ENCODE results near the gene OR2V1.
"Not testable (repeated sequence)": the region's sequence is repeated elsewhere in the genome, so short reads cannot be mapped to it uniquely, and the experiment has no call there.

The OR2V1 gene

DNA sequence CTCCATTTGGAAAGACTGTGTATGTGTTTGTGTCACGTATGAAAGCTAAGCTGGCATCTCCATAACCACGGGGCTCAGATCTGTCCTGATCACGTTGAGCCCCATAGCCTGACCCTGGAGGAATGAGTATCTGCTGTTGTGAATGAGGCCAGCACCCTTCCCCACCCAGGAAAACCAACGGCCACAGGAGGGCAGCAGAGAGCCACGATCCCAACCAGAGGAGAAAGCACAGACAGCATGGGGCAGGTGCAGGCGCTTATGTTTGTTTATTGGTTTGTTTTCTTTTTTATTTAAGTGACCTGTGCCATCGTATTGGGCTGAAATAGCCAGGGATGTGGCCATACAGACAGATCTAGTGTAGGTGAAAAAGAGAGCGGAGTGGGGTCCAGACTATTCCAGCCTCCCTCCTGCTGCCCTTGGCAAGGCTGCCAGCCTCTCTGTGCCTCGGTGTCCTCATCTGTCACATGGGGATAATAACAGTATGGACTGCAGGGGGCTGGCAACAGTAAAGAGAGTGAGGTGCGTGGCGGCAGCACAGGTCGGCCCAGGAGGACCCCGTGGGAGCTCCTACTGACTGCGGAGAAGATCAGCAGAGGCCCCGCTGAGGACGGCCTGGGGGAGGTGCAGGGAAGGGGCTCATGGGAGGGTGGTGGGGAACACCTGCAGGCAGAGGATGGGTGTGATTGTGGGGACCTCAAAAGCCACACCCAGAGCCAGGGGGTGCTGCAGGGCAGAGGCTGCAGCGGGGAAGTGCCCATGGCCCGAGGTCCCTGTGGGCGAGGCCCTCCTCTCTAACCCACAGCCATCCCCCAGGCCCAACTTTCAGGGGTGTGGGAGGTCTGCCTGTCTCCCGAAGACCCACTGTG, 28.6 kb upstream of the OR2V1 start:
- peak; percentile 95 for DNase-seq

DNA sequence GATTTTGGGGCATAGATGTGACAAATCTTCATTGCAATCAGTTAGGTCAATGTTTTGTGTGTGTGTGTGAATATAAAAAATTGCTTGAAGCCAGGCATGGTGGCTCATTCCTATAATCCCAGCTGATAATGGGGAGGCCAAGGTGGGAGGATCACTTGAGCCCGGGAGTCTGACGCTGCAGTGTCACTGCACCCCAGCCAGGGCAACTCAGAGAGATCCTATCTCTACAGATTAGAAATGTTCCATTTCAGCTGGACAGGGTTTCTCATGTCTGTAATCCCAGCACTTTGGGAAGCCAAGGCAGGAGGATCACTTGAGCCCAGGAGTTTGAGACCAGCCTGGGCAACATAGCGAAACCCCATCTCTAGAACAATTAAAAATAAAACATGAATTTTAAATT, 27.9 kb upstream of the OR2V1 start:
- no peak for DNase-seq

DNA sequence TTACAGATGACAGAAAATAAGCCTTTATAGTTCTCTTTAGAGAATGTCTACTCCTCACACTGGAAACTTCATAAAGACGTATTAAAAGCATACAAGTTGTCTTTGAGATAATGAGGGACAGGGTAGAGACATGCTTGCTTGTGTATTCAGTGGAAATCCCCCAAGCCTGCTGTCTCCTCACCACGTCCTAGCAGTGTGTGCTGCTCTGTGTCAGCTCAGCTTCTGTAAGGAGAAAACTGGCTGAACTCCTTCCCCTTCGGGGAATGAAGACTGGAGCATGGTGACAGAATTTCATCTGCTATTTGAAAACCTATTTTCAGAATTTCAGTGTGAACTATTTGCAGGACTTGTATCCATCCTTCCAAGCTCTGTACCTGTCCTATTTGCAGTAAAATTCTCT, 25.8 kb upstream of the OR2V1 start:
- DNase-seq: no peak

DNA sequence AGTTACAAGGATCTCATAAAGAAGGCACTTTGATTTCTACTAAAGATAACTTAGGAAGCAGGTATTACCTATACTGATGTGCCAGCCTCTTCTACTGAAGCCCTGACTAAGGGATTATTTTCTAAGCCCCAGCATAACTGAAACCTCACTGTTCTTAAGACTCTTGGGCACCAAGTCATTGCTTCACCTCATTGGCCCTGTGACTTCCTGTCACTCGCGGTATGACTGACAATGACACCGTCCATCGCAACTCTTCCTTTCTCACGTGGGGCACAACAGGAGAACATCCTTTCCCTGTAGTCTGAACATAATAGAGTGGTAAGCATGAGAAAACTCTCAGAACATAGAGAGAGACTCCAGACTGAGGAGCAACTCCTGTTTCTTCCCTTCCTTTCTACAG, 22.8 kb upstream of the OR2V1 start:
- DNase-seq: no peak

DNA sequence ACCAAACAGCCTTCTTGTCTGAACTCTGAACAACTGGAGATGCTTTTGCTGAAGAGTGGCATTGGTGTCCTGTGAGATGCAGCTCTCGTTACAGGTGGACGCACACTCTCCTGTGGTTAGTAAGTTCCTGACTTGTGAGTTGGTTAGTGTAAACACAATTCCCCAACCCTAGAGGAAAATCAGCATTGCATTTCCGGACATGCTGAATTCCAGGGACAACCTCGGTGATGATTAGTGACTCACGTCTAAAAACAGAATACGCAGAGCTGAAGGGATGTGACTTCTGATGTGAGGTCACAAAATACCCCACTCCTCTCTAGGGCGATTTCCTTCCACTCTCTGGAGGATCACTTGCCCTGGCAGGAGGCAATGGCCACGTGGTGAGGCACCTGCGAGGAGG, 21.4 kb upstream of the OR2V1 start:
- DNase-seq: no peak

DNA sequence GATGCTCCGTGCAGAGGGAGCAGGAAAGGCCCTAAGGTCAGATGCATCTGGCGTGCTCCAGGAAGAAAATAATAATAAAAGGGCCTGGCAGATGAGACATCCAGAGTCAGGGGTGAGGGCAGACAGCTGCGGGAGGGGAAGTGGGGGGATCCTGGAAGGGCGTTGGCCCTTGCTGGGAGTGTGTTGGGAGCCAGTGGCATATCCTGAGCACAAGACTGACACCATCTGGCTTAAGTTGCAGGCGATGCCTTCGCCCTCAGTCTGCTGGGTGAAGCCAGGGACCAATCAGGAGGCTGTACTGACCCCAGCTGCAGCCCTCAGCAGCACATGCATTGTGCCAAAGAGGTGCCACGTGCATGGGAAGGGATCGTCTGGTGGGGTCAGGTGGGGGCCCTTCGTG, 20.2 kb upstream of the OR2V1 start:
- DNase-seq: no peak

DNA sequence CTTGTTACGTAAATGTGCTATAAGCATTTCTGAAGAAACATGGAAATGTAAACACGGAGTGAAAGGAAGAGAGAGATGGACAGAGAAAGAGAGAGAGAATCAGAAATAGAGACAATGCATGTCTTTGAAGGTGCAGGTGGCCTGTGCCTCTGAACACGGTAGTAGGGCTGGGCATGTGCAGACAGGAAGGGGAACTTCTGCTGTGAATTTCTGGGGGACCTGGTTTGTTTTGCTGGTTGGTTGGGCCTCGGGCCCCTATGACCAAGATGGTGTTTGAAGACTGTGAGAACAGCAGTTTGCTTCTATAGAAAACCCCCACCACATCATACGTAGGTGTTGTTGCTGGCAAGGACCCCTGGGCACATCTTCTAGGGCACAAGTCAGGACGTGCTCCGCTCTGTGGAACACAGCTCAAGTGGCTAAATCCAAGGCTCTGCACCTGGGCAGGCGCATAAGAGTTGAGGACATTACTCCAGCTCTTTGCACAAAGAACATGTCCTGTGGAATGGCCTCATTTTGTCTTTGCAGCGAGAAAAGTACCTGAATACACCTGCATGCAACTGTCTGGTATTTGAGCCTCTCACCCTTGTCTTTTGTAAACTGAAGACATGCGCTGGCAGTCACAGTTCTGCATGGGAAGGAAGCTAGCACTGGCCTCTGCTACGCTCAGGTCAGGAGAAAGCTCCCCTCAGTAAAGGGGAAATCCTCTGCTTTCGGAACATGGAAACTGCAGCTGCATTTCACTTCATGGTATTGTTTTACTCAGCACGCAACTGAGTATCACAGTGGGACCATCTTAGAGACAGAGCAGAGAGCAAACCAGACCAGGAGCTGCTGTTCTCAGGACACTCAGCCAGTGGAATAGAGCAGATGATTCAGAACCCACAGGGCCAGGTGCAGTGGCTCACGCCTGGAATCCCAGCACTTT, 19.1 kb upstream of the OR2V1 start:
- DNase-seq: no peak

DNA sequence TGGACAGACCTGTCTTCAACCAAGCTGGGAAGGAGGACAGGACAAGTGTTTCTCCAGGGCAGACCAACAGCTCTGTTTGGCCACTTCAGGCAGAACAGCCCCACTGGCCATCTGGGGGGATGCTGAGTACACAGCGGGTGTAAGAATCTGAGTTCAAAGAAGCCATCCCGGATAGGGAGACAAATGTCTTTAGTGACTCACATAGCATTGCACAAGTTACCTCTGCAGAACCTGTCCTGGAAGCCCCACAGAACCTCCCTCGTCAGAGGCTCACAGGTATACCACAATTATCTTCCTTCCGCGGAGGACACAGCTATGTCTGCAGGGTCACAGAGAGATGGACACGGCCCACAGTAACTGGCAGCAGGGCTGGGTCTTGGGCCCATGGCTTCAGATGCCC, 18.4 kb upstream of the OR2V1 start:
- DNase-seq: no peak

DNA sequence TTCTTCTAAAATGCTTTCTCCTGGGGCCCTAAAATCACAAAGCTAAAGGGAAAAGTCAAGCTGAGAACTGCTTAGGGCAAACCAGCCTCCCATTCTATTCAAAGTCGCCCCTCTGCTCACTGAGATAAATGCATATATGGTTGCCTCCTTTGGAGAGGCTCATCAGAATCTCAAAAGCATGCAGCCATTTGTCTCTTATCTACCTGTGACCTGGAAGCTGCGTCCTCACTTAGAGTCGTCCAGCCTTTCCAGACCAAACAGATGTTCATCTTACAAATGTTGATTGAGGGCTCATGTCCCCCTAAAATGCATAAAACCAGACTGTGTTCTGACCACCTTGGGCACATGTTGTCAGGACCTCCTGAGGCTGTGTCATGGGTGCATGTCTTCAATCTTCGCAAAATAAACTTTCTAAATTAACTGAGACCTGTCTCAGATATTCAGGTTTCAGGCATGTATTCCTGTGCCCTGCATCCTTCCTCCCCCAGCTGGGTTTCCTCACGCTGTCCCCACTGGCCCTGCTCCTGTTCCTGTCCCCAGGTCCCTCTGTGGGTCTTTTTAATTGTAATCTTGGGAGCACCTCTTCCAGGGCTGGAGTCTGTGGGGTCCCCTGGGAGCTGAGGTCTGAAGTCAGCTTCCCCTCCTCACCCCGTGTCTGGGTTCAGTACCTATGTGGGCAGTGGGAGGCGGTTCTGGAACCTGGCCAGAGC, 16.1 kb upstream of the OR2V1 start, which contains the start of gene OR2V2:
Gene OR2V2, plus strand, starts transcription at position 660 of the 710 bp plus-strand sequence. CDS start 7,357 bp downstream, outside the sequence.
- DNase-seq: not testable (repeated sequence)

DNA sequence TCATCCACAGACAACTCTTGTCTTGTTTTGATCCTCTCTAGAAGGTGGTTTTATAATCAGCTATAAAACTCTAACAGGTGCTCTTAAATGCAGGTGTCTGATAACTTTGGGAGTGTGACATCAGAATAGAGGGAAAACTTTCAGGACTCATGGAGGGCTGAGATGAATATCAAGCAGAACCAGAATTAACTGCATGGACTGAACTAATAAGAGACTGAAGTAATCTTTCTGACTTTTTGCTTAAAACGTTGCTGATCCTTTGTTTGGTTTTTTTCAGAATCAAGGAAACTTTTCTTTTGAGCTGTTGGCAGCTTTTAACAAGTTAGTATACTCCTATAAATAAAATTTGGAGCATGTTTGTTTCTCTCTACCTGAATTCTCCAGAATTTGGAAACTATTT, 14.2 kb upstream of the OR2V1 start:
- no peak for DNase-seq

DNA sequence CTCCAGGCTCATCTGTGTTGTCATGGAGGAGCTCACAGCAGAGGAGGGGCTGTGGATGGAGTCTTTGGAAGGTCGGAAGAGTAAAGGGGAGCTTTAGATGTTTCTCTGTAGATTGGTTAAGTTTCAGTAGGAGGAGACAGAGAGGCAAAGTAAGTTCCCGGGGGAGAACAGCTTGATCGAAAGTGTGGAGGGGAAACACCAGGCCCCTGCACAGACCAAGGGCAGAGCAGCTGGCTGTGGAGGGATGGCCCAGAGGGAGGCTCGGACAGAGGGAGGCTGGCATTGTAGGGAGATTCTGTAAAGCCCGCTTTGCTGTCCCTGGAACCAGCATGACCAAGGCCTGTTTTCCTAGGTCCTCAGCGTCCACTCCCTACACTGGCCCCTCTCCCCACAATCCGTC, 11.1 kb upstream of the OR2V1 start:
- no peak for DNase-seq

DNA sequence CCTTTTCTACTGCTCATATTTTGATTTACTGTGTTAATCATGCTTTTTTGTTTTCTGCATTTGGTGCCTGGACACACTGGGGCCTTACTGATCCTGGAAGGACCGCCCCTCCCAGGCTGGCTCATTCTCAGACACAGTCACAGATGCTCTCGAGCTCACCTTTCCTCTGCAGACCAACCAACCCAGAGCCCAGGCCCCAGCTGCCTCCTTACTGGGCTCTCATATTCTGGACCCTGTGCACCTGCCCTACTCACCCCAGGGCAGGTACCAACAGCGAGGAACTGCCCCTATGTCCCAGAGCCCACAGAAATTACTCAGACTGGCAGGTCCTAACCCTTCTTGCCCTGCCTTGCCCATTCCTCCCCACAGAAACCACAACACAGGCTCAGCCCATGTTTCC, 9.8 kb upstream of the OR2V1 start:
- DNase-seq: no peak

DNA sequence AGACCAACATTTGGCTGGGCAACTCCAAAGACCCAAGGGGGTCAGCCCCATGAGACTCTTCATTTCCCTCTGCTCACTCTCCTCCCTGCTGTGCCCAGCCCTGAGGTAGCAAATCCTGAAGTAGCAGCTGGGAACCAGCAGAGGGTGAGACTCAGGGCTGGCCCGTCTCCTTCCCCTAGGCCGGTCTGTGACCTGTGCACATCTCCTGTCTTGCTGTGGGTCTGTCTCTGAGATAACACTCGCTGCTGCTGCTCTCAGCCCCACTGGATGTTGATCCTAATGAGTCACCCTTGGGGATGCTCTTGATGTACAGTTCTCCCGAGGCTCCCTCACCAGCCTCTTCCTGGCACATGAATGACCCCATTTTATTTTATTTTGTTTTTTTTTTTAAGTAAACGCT, 7.3 kb upstream of the OR2V1 start:
- no peak for DNase-seq

DNA sequence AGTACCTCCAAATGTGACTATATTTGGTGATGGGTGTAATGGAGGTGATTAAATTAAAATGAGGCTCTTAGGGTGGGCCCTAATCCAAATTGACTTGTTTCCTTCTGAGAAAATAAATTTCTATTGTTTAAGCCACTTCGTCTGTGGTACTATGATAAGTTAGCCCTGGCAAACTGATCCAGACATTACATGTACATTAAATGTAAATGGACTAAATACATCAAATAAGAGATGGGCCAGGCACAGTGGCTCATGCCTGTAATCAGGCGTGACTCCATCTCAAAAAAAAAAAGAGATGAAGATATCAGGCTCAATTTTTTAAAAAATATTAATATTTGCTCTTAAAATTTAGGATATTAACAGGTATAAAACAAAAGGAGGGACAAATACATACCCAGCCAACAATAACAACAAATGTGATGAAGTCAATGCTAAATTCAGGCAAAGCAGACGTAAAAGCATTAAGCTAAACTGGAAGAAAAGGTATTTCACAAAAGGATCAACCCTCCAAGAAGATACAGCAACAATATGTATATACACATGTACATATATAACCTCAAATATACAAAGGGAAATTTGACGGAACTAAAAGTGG, 5.5 kb upstream of the OR2V1 start:
- no peak for DNase-seq

DNA sequence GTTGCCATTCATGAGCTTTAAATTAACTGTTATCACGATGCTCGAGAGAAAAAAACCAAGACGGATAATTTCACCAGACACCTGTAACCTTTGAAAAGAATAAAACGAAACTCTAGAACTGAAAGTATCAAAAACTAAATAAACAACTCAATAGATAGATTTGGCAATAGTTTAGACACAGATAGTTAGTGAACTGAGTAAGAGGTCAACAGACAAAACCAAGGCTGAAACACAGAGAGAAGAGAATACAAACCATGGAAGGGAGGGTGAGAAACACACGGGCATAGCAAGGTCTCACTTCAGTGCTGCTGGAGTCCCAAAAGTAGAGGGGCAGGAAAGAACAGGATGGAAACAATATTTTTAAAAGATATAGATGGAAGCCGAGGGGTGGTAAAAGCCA, 3.3 kb upstream of the OR2V1 start:
- no peak for DNase-seq

DNA sequence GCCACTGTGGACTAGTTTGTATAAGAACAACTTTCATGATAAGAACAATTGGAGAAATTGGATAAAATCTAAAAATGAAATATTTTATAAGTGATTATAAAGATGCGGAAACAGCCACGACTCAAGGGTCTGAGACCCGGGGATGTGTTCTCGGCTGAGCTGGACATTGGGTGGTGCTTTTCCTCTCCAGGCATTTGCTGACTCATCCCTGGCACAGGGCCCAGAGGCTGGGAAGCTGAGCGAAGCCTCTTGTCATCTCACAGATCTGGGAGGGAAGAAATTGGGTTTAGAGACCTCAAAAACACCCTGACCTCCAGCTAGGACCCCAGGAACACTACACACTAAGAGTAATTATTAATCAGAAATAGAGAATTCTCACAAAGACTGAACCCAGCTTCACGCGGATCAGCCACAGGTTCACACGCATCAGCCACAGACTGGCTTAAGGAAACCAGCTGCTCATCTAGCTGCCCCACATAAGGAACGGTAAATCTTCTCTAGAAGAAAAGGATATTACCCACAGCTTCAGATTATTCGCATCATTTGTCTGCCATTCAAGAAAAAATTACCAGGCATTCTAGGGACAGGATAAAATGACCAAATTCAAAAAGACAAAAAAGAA, 2.8 kb upstream of the OR2V1 start:
- no peak for DNase-seq

DNA sequence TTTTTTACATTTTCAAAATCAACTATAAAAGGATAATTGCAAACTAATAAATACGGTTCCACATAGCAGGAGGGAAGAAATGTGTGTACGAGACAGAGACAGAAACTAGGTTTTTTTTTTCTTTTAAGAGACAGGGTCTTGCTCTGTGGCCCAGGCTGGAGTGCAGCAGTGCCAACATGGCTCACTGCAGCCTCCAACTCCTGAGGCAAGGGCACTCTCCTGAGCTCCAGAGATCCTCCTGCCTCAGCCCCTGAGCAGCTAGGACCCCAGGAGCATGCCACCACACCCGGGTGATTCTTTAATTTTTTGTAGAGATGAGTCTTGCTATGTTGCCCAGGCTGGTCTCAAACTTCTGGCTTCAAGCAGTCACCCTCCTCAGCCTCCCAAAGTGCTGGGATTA, 2.1 kb upstream of the OR2V1 start:
- no peak for DNase-seq

DNA sequence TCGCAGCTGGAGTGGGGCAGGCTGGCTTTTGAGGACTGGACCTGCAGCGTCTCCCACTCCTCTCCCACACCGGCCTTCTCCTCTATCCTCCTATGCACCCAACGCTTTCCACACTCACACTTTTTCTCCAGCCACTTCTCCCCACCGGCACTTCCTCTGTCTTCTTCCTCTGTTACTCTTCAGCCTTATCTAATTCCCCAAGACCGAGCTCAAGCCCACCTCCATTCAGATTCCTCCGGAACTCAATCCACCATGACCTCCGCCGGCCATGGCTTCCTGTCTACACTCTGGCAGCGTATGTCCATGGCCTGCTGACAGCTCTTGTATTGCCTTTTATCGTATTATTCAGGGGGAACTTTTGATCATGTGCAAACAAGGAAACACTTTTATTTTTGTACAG, 545 bp upstream of the OR2V1 start:
- DNase-seq: no peak

DNA sequence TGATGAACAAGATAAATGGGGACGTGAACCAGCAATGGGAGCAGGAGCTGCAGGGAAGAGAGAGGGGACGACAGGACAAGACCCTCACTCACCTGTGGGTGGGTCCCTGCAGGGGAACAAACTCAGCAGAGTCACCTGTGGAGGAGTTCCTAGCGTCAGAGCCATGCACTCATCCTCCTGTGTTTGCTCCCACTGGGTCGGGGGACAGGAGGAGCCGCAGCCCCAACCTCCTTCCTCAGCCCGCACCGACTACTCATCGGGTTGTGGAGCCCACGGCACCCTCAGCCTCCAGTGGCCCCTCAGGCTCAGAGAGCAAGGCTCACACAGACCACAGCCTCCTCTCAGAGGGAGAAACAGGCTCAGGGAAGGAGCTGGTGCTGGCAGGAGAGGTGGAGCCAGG, 888 bp downstream of the OR2V1 start:
- DNase-seq: not testable (repeated sequence)

DNA sequence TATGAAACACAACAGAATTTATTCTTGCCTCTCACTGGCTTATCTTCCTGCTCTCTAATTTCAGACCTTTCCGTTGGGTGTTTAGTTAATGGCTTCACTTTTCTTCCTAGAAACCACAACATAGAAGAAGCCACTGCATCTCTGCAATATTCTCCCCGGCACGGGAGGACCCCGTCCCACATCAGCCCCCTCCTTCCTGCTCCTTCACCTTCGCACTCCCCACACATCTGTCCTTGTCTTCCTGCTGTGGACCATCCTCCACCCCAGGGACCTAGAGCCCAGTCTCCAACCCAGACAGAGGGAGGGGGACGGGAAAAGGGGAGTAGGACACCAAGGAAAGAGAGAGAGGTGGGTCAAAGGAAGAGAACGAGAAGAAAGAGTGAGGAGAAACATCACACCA, 1.4 kb downstream of the OR2V1 start:
- DNase-seq: no peak

DNA sequence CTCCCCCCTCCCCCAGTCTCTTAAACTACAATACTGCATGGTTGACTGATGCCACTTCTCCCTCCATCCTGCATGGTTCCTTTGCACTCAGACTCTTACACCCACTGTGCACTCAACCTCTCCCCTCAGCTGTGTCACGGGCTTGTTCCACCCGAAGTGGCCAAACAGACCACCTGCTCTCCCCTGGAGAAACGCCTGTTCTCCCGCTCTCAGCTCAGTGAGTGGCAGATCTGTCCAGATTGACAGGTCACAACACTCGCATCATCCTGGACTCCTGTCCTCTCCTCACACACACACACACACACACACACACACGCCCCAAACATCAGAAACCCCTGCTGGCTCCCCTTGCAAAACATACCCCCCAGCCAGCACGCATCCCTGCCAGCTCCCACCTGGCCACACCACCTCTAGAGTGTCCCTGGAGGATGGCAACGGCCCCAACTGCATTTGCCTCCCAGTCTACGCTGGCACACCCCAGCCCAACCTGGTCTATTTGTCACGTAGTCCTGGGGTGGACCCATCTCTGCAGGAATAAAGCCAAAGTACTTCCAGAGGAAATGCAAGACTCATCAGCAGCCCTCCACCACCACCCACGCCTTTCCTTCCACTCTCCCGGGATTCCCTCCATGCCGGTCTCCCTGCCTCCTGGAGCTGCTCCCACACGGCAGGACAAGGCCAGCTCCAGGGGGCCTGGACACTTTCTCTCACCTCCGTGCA, 2.9 kb downstream of the OR2V1 start:
- no peak for DNase-seq

DNA sequence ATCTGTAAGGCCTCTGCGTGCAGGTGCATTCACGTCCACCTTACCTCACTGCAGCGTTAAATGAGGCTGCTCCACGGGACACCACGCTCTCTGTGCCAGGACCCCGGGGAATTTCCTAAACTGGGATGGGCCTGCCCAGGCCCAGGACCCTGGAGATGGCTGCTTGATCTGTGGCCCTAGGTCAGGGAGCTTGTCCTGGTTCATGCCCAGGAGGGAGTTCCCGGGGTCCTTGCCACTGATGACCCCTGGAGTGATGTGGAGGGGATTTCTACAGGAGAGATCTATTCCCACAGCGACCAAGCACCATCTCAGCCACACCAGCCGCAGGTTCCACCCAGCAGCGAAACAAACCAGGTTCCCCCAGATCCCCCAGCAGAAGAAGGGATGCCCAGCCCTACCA, 3.5 kb downstream of the OR2V1 start:
- no peak for DNase-seq

All from activated CD4-positive, alpha-beta T cell treated with anti-CD3 and anti-CD28 coated beads, Interleukin-2, amount 50 U/mL, for 1 hour (primary cell).